HEK293T (cell line): Measurements from ENCODE around the gene CCDC33.

ENCODE experiments used
- ARNT ChIP-seq: fragments of 450-650 bp; IDR thresholded peaks from 2 replicates; pipeline ENCODE4 v1.6.1; 2017; ENCODE audit warnings: mild to moderate bottlenecking
- BHLHE40 ChIP-seq: fragments of 450-650 bp; IDR thresholded peaks from 2 replicates; pipeline ENCODE4 v1.6.1; 2016; ENCODE audit warnings: mild to moderate bottlenecking, moderate library complexity, borderline replicate concordance
- ELF4 ChIP-seq: fragments of 450-650 bp; IDR thresholded peaks from 2 replicates; pipeline ENCODE4 v1.6.1; 2017; ENCODE audit warnings: antibody characterized with exemption
- FOXK2 ChIP-seq: fragments of 450-650 bp; IDR thresholded peaks from 2 replicates; pipeline ENCODE4 v1.6.1; 2016; ENCODE audit warnings: mild to moderate bottlenecking
- FOXM1 ChIP-seq: fragments of 450-650 bp; IDR thresholded peaks from 2 replicates; pipeline ENCODE4 v1.6.1; 2017; ENCODE audit warnings: mild to moderate bottlenecking, borderline replicate concordance
- HDGF ChIP-seq: fragments of 450-650 bp; IDR thresholded peaks from 2 replicates; pipeline ENCODE4 v1.6.1; 2017; ENCODE audit warnings: antibody characterized with exemption, borderline replicate concordance
- LEF1 ChIP-seq: fragments of 450-650 bp; IDR thresholded peaks from 2 replicates; pipeline ENCODE4 v1.6.1; 2017; ENCODE audit warnings: mild to moderate bottlenecking, borderline replicate concordance
- NFRKB ChIP-seq: fragments of 450-650 bp; IDR thresholded peaks from 2 replicates; pipeline ENCODE4 v1.6.1; 2016; ENCODE audit warnings: mild to moderate bottlenecking, moderate library complexity
- SP1 ChIP-seq: fragments of 450-650 bp; IDR thresholded peaks from 2 replicates; pipeline ENCODE4 v1.6.1; 2017
- SUZ12 ChIP-seq: fragments of 450-650 bp; IDR thresholded peaks from 2 replicates; pipeline ENCODE4 v1.6.1; 2016; ENCODE audit warnings: mild to moderate bottlenecking
- TARDBP ChIP-seq: fragments of 450-650 bp; IDR thresholded peaks from 2 replicates; pipeline ENCODE4 v1.6.1; 2016
- TF ChIP-seq, protein P1 (sequence below): fragments of 450-650 bp; IDR thresholded peaks from 2 replicates; pipeline ENCODE4 v1.6.1; 2016

DNA sequence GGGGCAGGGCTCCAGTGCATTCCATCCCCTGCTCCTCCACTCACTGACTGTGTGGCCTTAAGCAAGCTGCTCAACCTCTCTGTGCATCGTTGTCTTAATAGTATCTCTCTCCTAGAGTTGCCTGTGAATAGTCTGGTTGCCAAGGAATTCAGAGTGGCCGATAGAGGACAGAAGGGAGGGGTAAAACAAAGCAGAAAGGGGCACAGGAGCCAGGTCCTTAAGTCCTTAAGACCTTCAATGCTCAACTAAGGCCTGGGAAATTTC, 145.0 kb downstream of the CCDC33 start:
- TF ChIP-seq TARDBP (no peak), ELF4 (no peak), FOXK2 (no peak), NFRKB (no peak), SUZ12 (no peak), BHLHE40 (no peak), LEF1 (no peak), SP1 (no peak), HDGF (no peak), ARNT (no peak), FOXM1 (no peak)
- TF ChIP-seq, protein P1, sequence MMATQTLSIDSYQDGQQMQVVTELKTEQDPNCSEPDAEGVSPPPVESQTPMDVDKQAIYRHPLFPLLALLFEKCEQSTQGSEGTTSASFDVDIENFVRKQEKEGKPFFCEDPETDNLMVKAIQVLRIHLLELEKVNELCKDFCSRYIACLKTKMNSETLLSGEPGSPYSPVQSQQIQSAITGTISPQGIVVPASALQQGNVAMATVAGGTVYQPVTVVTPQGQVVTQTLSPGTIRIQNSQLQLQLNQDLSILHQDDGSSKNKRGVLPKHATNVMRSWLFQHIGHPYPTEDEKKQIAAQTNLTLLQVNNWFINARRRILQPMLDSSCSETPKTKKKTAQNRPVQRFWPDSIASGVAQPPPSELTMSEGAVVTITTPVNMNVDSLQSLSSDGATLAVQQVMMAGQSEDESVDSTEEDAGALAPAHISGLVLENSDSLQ: no peak
